Activated B cell treated with CpG ODN at 0.5 μM for 24 hours (primary cell): Measurements from ENCODE around the gene SSTR3. TPM values are rescaled to one million over a fixed set of nuclear protein-coding genes. Genes with fewer than 3 reads are reported as not detected.

ENCODE experiments used
- ATAC-seq: fragments of 200-7000 bp; cut with Tn5 transposase; one replicate; pipeline ENCODE4 v1.10.0; 2021; ENCODE audit warnings: low read depth, mild to moderate bottlenecking, moderate library complexity
- CTCF ChIA-PET: fragments of 350-600 bp; sonication (Branson Sonifier 250); formaldehyde crosslinking; loops from one replicate; lab custom pipeline; 2021; ENCODE audit warnings: antibody characterized with exemption; lab: Charles Lee
- POLR2A ChIA-PET: fragments of 350-600 bp; sonication (Branson Sonifier 250); formaldehyde crosslinking; loops from one replicate; lab custom pipeline; 2021; ENCODE audit warnings: antibody characterized with exemption; lab: Charles Lee
- DNase-seq: peaks from one replicate; pipeline ENCODE4 v3.0.0; 2022
- H3K27ac Mint-ChIP-seq: one replicate; pipeline ENCODE4 v1.8.0; 2020; ENCODE audit warnings: mixed read lengths
- H3K27me3 Mint-ChIP-seq: one replicate; pipeline ENCODE4 v1.8.0; 2021; ENCODE audit warnings: mixed read lengths
- H3K36me3 Mint-ChIP-seq: one replicate; pipeline ENCODE4 v1.8.0; 2021; ENCODE audit warnings: low read depth, mixed read lengths
- H3K4me1 Mint-ChIP-seq: one replicate; pipeline ENCODE4 v1.8.0; 2021; ENCODE audit warnings: mixed read lengths
- H3K4me3 Mint-ChIP-seq: one replicate; pipeline ENCODE4 v1.8.0; 2020; ENCODE audit warnings: mild to moderate bottlenecking, mixed read lengths
- H3K9me3 Mint-ChIP-seq: one replicate; pipeline ENCODE4 v1.8.0; 2020; ENCODE audit warnings: mixed read lengths
- CTCF ChIP-seq: fragments of 200-600 bp; IDR thresholded peaks from one replicate; pipeline ENCODE4 v1.8.0; 2022; ENCODE audit warnings: antibody characterized with exemption, mild to moderate bottlenecking
- intact Hi-C: fragments of 100-400 bp; cut with micrococcal nuclease; formaldehyde crosslinking; loops from one replicate; pipeline ENCODE4 v1.15.1; 2024
- total RNA-seq: library from RNA; stranded (reverse); gene quantifications from 2 replicates; pipeline ENCODE4 v1.2.3, GENCODE V29; 2022

Gene SSTR3
- total RNA-seq, 1 donor from 2014 or later: 1.8 TPM

DNA sequence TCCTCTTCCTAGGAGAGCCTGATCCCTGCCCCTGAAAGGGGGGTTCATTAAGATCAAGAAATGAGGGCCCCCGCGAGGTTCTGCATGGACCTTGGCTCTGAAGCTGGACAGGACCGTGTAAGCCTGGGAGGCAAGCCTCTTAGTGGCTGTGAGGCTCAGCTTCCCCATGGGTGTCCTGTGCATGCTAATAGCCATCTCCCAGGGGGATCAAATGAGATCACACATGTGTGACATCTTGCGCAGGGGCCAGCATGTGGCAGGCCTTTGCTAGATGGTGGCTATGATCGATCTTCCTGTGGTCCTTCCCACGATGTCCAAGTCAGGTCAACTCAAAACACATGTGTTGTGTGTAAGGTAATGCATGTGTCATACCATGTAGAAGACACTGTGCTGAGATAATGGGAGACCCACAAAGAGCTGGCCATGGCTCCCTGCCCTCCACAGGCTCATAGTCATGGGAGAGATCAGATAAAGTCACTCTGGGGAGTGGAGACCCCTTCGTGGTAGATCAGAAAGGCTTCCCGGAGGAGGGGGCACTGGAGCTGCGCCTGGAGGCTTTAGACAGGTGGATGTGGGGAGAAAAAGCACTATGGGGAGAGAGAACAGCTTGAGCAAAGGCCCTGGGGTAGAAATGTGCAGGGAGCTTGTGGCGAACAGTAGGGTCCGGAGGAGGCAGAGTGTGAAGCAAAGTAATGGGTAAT is 28.1 kb upstream of the SSTR3 start:
- no peak for TF ChIP-seq CTCF
- intact Hi-C loops: no loop called here
- POLR2A ChIA-PET: interaction anchor here (0.5 to 9.9 kb wide), 7 partner anchors 9 to 116 kb away, joined by 3 to 304 read pairs (median 9); no protein-coding TSS in a partner anchor

GRCh38 chr22:37239336-37240239 is 27.3 kb upstream of the SSTR3 start:
- ChIA-PET POLR2A (interaction anchor here (0.5 to 9.9 kb wide), 8 partner anchors 8 to 115 kb away, joined by 3 to 304 read pairs (median 5); no protein-coding TSS in a partner anchor), CTCF (interaction anchor here (8.2 to 8.8 kb wide), 2 partner anchors 10 to 20 kb away, joined by 56 to 139 read pairs; no protein-coding TSS in a partner anchor)
- H3K4me3 Mint-ChIP-seq: peak overlapping the region; percentile 97
- peaks cover 84% of the 10 kb centered on the region for H3K36me3 Mint-ChIP-seq
- intact Hi-C loops: no loop called here
- DNase-seq: no peak
- H3K27ac Mint-ChIP-seq: peak overlapping the region; percentile 93
- H3K9me3 Mint-ChIP-seq: no peaks in the 10 kb centered on the region
- no peak for ATAC-seq
- H3K4me1 Mint-ChIP-seq: peaks cover 90% of the 10 kb centered on the region
- no peaks in the 10 kb centered on the region for H3K27me3 Mint-ChIP-seq
- TF ChIP-seq CTCF: no peak

More for the DNA sequence above, 28.1 kb upstream of the SSTR3 start:
- H3K9me3 Mint-ChIP-seq: no peaks in the 10 kb centered on the region
- ATAC-seq: no peak
- H3K27ac Mint-ChIP-seq: peak overlapping the region; percentile 90
- H3K4me3 Mint-ChIP-seq: peak overlapping the region; percentile 97
- CTCF ChIA-PET: interaction anchor here (8.2 to 8.8 kb wide), 2 partner anchors 10 to 20 kb away, joined by 56 to 139 read pairs; no protein-coding TSS in a partner anchor
- DNase-seq: peak; percentile 18
- peaks cover 90% of the 10 kb centered on the region for H3K4me1 Mint-ChIP-seq
- H3K27me3 Mint-ChIP-seq: no peaks in the 10 kb centered on the region
- H3K36me3 Mint-ChIP-seq: peaks cover 76% of the 10 kb centered on the region

- Mint-ChIP-seq H3K9me3 (no peaks in the 10 kb centered on the region), H3K27ac (peak overlapping the region; percentile 93), H3K27me3 (no peaks in the 10 kb centered on the region), H3K4me1 (peaks cover 98% of the 10 kb centered on the region), H3K4me3 (peak overlapping the region; percentile 35), H3K36me3 (peaks cover 94% of the 10 kb centered on the region)
- no peak for DNase-seq
- intact Hi-C loops: no loop called here
- ChIA-PET CTCF (interaction anchor here (1.0 to 8.8 kb wide), 2 partner anchors 15 to 22 kb away, joined by 3 to 139 read pairs; no protein-coding TSS in a partner anchor), POLR2A (interaction anchor here (0.7 to 9.9 kb wide), 7 partner anchors 6 to 47 kb away, joined by 3 to 304 read pairs (median 6); partner anchors contain the start of gene CYTH4)
- ATAC-seq: no peak
- no peak for TF ChIP-seq CTCF
Observed at GRCh38 chr22:37237371-37238268, 25.3 kb upstream of the SSTR3 start.

DNA sequence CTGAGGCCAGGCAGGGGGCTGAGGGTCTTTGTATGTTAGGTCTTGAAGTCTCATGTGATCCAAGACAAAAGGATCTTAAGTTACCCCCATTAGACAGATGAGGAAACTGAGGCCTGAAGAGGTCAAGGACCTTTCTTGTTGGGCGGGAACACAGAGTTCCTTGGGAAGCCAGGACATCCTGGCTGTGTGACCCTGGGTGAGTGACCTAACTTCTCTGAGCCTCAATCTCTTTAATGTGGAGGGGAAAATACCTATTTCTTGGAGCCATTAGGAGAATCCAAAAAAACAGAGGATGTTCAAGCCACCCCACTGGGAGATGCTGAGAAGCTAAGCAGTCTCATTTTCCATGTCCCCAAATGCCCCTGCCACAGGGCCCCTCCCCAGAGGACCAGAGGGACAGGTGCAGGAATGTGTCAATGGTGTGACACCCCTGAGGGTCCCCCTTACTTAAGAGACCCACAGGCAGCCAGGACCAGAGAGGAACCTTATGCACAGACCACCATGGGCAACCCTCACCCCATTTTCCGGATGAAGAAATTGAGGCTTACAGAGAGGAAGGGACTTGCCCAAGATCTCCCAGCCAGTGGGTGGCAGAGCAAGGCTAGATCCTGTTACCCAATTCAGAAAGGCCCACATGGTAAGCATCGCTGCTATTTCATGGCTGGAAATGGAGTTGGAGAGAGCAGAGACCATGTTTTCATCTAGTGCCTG is 23.8 kb upstream of the SSTR3 start:
- Mint-ChIP-seq H3K36me3 (peaks cover 97% of the 10 kb centered on the region), H3K9me3 (no peaks in the 10 kb centered on the region), H3K27ac (peak overlapping the region; percentile 93), H3K4me3 (peak overlapping the region; percentile 64), H3K4me1 (peaks cover 98% of the 10 kb centered on the region), H3K27me3 (no peaks in the 10 kb centered on the region)
- no peak for TF ChIP-seq CTCF
- intact Hi-C loops: no loop called here
- DNase-seq: no peak
- no peak for ATAC-seq
- ChIA-PET POLR2A (interaction anchor here (0.6 to 9.9 kb wide), 4 partner anchors 8 to 36 kb away, joined by 3 to 304 read pairs (median 4); partner anchors contain the start of gene RAC2), CTCF (interaction anchor here (1.0 kb wide), 1 partner anchor 25 kb away, joined by 3 read pairs; no protein-coding TSS in a partner anchor)
